DMS153 treated with DMSO at 0.1 percent for 48 hours (cell line): ENCODE data around the gene EFCAB8.
"Not testable (repeated sequence)": the region's sequence is repeated elsewhere in the genome, so short reads cannot be mapped to it uniquely, and the experiment has no call there.

Experiments used
- DNase-seq: peaks from one replicate; lab custom pipeline; 2025; ENCODE audit not compliant: unreplicated experiment; lab: John Stamatoyannopoulos, UW

Gene EFCAB8

GRCh38 chr20:32943490-32944052 is 84.8 kb downstream of the EFCAB8 start:
- DNase-seq: no peak

DNA sequence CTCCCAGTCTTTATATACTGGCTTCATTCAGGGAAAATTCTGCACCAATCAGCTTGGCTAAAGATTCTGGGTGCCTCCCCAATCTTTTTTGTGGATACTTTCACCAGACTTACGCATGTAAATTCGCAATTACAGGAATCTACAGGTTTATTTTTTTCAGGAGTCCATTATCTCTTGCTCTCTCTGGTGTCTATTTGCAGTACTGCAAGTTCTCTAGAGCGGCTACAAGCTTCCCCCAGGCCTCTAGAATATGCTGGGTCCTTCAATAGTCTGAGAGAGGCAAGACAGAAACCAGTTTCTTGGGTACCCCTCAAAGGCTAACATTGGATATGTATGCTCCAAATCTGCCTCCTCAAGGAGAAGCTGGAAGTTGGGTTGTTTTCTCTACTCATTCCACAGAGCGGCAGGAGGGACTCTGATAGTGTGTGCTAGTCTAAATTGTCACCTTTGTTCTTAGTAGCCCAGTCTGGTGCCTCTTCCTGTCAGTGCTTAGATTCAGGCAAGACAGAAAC is 87.0 kb downstream of the EFCAB8 start:
- DNase-seq: no peak

DNA sequence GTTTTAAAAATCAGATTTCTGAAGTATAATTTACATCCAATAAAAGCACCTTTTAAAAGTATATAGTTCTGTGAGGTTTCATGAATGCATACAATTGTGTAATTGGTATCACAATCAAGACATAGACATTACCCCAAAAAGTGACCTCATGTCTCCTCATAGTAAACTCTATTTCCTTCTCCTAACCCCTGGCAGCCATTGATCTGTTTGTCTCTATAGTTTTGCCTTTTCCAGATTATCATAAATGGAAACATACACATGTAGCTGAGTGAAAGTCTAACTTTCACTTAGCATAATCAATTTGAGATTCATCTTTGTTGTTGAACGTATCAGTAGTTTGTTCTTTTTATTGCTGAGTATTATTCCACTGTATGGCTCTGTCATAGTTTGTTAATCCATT is 87.9 kb downstream of the EFCAB8 start:
- DNase-seq: no peak

DNA sequence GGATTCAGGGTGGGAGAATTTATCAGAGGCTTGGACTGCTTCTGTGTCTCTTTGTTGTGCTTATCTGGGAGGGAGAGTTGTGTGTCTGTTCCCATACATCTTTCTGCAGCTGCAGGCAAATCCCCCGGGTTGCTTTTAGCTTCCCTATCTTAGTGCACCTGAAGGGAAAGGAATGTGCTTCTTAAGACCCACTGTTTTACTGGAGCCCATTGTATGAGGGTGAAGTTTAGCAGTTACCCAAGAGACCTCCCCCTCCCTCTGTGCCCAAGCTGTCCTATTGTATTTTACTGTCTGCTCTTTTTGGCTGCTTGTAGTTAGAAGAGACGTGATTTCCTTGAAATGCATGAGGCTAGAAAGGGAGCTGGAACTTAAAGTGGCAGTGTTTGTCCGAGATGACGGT is 91.8 kb downstream of the EFCAB8 start:
- DNase-seq: not testable (repeated sequence)

DNA sequence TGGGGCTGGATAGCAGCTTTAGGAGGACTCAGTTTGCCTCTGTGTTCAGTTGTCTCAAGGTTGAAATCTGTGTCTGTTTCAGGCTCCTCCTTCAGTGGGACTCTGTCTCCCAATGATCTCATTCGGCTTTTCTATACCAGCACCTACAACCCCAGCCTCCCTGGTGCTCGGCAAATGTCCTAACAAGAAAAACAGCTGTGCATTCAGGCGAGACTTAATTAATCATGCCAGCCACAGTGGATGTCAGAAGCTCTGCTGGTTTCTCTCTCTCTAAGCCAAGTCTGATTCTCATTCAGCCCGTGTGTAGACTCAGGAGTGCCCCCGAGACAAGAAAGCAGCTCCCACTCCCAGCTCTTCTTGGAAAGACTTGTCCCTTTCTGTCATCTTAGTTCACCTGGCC is 98.7 kb downstream of the EFCAB8 start:
- DNase-seq: no peak

GRCh38 chr20:32958574-32958973 is 99.9 kb downstream of the EFCAB8 start:
- no peak for DNase-seq

- no peak for DNase-seq
Measured at GRCh38 chr20:32959351-32960221, 100.9 kb downstream of the EFCAB8 start.

GRCh38 chr20:32960222-32960518 is 101.4 kb downstream of the EFCAB8 start:
- DNase-seq: no peak

DNA sequence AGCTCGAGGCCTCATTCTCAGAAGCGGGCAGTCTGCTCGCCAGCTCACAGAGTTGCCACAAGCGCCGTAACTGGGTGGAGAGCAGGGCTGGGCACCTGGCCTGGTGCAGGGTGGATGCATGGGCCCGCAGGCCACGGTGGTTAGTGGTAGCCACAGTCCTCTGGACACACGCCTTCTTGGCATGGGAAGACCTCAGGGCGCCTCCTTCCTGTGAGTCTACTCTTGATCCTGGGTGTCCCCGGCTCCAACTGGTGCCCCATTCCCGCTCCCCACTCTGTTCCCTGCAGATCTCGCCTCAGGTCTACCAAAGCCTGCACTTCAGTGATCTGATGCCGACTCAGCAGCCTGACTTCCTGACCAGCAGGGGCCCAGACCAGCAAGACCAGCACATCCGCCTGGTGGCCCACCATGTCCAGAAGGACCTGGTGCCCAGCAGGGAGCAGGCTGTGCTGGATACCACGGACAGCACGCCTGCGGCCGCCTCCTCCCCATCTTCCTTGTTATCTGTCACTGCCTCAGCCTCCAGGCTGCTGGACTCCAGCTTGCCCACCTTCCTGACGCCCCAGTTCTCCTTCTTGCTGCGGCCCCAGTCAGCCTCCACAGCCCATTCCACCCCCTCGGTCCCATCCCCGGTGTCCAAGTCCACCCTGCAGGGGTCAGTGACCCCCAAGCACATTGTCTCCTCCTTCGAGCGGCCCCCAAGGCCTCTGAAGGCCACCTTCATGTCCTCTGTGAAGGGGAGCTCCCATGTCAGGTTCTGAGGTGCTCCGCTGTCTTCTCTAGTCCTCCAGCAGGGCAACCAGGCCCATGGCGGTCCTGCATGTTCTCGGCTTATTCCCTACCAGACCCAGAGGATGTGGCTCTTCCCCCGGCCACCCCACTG is 102.4 kb downstream of the EFCAB8 start:
- DNase-seq: no peak

DNA sequence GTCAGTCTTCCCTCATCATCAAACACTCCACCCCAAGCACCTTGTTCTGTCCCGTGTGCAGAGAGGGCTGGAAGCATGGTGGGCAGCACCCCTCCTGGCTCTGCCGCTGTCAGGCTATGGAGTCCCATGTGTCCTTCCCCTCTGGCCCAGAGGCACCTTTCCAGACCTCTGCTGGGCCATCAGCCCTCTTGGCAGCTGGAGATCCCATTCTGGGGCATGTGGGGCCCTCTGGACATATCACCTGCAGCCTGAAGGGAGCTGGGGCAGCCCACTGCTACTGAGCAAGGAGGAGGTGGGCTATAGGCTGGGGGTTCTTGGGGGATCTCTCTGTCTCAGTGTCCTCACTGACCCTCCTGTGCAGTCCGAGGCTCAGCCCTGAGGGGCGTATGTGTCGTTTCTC is 103.3 kb downstream of the EFCAB8 start:
- DNase-seq: no peak

GRCh38 chr20:32962646-32963045 is 103.9 kb downstream of the EFCAB8 start:
- not testable (repeated sequence) for DNase-seq

- no peak for DNase-seq
Measured at GRCh38 chr20:32963176-32963575, 104.5 kb downstream of the EFCAB8 start.

DNA sequence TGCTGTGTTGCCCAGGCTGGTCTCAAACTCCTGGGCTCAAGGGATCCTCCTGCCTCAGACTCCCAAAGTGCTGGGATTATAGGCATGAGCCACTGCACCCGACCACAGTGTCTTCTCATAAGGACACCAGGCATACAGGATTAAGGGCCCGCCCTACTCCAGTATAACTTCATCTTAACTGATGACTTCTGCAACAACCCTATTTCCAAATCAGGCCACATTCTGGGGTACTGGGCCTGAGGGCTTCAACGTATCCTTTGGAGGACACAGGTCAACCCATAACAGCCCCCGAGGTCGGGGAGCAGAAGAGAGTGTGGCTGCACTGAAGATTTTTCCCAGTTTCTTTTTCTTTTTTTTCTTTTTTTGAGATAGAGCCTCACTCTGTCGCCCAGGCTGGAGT is 105.9 kb downstream of the EFCAB8 start:
- no peak for DNase-seq

DNA sequence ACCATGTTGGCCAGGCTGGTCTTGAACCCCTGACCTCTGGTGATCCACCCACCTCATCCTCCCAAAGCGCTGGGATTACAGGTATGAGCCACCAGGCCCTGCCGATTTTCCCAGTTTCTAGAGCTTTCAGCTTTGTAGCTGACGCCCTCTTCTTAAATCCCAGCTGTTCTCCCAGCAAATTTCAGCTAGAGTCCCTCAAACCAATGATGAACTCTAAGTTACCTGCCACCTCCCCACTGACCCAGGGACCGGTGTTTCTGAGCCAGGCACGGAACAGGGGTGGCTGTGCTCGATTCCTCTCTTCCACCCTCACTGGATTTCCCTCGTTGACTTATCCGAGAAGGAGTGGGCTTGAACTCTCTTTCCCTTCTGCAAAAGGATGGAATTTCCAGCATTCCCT is 106.4 kb downstream of the EFCAB8 start:
- no peak for DNase-seq

DNA sequence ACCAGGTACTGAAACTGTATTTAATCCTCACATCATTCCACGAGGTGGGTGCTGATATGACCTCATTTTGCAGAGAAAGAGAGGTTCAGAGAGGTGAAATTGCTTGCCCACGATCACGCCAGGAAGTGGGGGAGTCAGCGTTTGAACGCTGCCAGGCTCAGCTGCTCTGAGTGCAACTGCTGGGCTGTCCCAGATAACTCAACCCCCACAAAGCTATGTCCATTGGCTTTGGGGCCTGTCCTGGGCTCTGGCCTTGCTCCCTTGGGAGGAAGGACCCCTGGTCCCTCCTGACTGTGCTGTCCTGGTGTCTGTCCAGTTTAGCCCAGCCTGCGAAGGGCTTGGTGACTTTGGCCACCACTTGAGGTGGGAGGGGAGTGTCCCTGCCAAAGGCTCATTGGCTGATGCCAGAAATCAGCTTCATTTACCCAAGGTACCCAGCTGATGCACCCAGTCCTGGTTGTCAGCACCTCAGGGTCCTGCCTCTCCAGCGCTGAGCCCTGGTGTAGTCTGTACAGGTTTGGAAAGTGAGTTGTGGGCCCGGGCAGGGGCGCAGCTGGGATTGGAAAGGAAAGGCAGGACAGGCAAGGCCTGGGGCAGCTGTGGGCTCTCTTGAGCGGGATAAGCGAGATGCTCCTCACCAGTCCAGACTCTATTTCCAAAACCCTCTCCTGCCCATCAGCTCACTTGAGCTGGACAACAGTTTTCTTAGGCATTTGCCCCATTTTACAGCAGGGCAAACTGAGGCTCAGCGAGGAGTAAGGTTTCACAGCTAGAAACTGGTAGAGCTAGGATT is 107.1 kb downstream of the EFCAB8 start:
- no peak for DNase-seq

DNA sequence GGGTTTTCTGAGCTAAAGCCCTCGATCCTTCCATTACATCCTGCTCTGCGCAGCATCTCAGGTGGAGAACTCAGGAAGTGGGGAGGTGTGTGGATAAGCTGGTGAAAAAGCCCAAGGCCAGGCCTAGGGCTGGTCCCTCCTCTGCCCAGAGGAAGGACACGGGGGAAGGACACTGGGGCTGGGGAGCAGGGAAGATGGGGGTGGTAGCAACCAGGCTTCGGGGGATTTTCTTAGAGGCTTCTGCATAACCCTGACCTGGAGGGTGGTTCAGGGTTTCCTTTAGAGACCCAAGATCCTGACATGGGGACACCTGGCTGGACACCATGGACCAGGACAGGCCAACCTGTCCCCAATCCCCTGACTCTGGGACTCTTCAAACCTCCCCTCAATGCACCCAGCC is 107.7 kb downstream of the EFCAB8 start:
- no peak for DNase-seq

GRCh38 chr20:32966881-32967781 is 108.4 kb downstream of the EFCAB8 start:
- no peak for DNase-seq

DNA sequence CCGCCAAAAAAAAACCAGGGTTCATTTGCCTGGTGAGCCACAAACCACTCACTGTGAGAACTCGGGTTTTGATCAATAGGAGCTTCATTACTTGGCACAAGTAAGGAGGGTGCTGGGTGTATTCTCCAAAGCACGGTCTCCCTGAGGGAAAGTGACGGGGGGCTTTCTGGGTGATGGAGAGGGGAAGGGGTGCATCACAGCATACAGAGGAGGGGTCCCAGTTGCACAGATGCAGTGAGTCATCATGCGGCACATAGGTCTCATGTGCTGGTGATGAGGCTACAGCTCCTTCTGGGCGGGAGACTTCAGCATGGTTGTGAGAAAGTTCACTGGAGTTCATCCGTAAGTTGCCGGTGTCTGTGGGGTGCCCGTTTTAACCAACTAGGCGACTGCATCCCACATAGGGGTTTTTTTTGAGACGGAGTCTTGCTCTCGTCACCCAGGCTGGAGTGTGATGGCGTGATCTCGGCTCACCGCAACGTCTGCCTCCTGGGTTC is 109.3 kb downstream of the EFCAB8 start:
- no peak for DNase-seq

- no peak for DNase-seq
Measured at GRCh38 chr20:32968478-32969241, 109.9 kb downstream of the EFCAB8 start.
